ENCODE results near the gene RND1. TPM values are rescaled to one million over a fixed set of nuclear protein-coding genes. Genes with fewer than 3 reads are reported as not detected.

RND1 gene
- total and polyA plus RNA-seq, 7 experiments from 2014 or later = 0.17 to 13.5 (median 1.5) TPM

- Histone ChIP-seq H3K36me3 (ENCODE audit: control insufficient read depth in 2 of 3, insufficient read depth in 3 of 3, low read length in 3 of 3) (no peaks in the 10 kb centered on the region), H3K4me1 (ENCODE audit: control insufficient read depth in 2 of 2, insufficient read depth in 2 of 2, low read length in 2 of 2) (peaks cover 7 to 19% of the 10 kb centered on the region in 2 donors), H3K9me3 (ENCODE audit: control insufficient read depth in 2 of 3, low read length in 3 of 3) (no peaks in the 10 kb centered on the region), H3K27ac (ENCODE audit: low read depth, low read length) (no peak overlapping the region), H3K27me3 (ENCODE audit: control insufficient read depth in 2 of 2, insufficient read depth in 2 of 2, low read length in 2 of 2) (no peaks in the 10 kb centered on the region), H3K4me3 (ENCODE audit: low read length) (no peak overlapping the region)
- CTCF ChIA-PET = no interaction called here
- Mint-ChIP-seq H3K27me3 (peaks cover 0 to 30% (median 5%) of the 10 kb centered on the region in 5 donors), H3K4me3 (peak overlapping the region; percentile 83 to 95 (median 91)), H3K36me3 (peaks cover 0 to 3% (median 0%) of the 10 kb centered on the region in 5 donors), H3K27ac (peak overlapping the region in 4 of 9 donors; percentile 47 to 86 (median 69)), H3K9me3 (no peaks in the 10 kb centered on the region), H3K4me1 (peaks cover 18 to 39% (median 33%) of the 10 kb centered on the region in 7 donors)
- no peak for DNase-seq
- ATAC-seq = no peak
- intact Hi-C loops (cut with micrococcal nuclease) = loop anchor here in 1 of 2 donors (5.0 kb wide), 1 partner anchor 134 kb away; the partner anchor contains the start of gene KANSL2
- POLR2A ChIA-PET = interaction anchor here (1.5 to 2.1 kb wide), 2 partner anchors 15 to 36 kb away, joined by 3 to 9 read pairs; partner anchors contain the start of gene DDX23
These were observed 49.4 kb downstream of the RND1 start for GRCh38 chr12:48816143-48816854.

DNA sequence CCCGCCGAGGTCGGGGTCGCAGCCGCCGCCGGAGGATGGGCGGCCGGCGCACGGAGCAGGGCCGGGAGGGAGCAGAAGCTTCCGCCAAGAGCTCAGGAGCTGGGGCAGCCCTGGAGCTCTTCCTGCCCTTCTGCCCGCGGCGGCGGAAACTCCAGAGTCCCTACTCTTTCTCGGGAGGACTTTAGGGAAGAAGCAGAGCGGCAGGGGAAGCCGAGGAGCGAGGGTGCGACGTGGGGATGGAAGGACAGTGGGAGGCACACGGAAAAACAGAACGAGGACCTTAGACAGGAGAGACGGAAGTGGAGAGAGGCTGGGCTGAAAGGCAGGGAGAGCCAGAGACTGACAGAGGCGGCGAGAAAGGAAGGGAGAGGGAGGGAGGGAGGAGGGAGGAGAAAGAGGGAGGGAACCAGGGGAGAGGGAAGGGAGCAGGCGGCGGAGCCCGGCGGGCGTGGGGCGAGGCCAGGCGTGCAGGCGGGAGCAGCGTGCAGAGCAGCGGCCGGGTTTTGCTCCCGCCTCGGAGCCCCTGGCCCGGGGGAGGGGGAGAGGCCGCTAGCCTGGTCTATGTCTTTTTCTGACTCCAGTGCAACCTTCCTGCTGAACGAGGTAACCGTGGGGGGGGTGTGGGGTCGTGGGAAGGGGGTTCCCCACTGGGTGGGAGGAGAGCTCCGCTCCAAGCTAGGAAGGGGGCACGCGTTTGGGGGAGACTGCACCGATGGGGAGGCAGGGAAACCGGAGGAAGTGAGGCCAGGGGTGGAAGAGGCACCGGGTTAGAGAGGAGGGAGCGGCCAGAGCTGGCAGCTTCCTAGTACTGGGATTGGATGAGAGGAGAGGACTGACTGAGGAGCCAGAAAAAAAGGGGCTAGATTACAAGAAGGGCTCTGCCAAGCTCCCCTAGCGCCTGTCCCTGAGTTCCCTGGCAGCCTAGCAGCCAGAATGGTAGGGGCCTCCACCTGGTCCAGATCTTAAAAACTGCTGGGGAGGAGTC, 50.3 kb downstream of the RND1 start:
- POLR2A ChIA-PET = interaction anchor here (1.5 to 2.1 kb wide), 2 partner anchors 16 to 37 kb away, joined by 3 to 9 read pairs; partner anchors contain the start of gene DDX23
- H3K9me3 ChIP-seq (ENCODE audit: control insufficient read depth in 2 of 3, low read length in 3 of 3) = no peaks in the 10 kb centered on the region
- ATAC-seq (peak; percentile 41), DNase-seq (peak in 6 of 9 donors; percentile 18 to 55 (median 26))
- Mint-ChIP-seq H3K27ac (peak overlapping the region in 6 of 9 donors; percentile 20 to 85 (median 62)), H3K4me3 (peak overlapping the region; percentile 89 to 95 (median 91)), H3K4me1 (peaks cover 18 to 39% (median 33%) of the 10 kb centered on the region in 7 donors), H3K9me3 (no peaks in the 10 kb centered on the region), H3K36me3 (peaks cover 0 to 3% (median 0%) of the 10 kb centered on the region in 5 donors), H3K27me3 (peaks cover 0 to 28% (median 5%) of the 10 kb centered on the region in 5 donors)
- intact Hi-C loops (cut with micrococcal nuclease) = loop anchor here in 1 of 2 donors (1.0 to 5.0 kb wide), 3 partner anchors 19 to 133 kb away; partner anchors contain the start of genes DDX23 and KANSL2
- H3K27me3 ChIP-seq (ENCODE audit: control insufficient read depth in 2 of 2, insufficient read depth in 2 of 2, low read length in 2 of 2) = no peaks in the 10 kb centered on the region
- H3K36me3 ChIP-seq (ENCODE audit: control insufficient read depth in 2 of 3, insufficient read depth in 3 of 3, low read length in 3 of 3) = no peaks in the 10 kb centered on the region
- peak overlapping the region; percentile 30 for H3K27ac ChIP-seq (ENCODE audit: low read depth, low read length)
- peak overlapping the region; percentile 59 for H3K4me3 ChIP-seq (ENCODE audit: low read length)
- H3K4me1 ChIP-seq (ENCODE audit: control insufficient read depth in 2 of 2, insufficient read depth in 2 of 2, low read length in 2 of 2) = peaks cover 7 to 19% of the 10 kb centered on the region in 2 donors
- CTCF ChIA-PET = interaction anchor here (0.8 to 3.3 kb wide), 2 partner anchors 12 to 37 kb away, joined by 7 to 16 read pairs; partner anchors contain the start of gene DDX23

DNA sequence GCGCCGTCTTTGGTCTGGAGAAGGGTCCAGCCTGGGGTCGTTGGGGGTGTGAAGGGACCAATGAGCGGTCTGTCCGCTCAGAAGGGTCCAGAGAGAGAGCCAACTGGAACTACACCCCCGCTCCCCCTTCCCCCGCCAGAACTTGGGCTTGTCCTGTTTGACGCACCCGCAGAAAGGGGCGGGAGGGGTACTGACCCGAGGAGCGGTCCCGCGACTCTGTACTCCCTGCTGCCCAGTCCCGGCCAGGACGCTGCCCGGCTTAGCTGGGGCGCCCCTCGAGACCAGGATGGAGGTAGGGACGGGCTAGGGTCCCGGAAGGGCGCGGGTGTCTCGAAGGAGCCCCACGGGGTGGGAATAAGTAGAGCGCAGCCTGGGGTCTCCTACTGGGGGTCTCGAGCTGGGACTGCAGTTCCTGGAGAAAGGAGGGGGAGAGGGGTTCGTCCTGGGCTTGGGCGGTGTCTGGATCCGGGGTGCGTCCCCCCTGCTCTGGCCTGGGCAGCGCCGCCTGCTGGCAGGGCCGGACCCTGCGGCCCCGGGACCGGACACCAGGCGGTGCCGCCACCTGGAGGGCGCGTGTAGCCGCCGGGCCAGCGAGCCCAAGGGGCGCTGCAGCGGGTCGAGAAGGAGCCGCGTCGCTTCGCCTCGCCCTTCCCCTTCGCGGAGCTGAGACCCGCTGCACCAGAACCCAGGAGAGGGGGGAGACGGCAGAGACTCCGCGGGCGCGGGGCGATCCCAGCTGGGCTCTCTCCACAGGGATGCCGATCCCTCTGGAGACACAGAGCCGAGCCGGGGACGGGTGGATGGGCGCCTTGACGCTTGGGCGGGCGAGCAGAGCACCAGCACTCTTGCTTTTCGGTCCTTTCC, 51.2 kb downstream of the RND1 start:
- Mint-ChIP-seq H3K4me3 (peak overlapping the region; percentile 58 to 95 (median 91)), H3K27ac (peak overlapping the region in 4 of 9 donors; percentile 32 to 85 (median 66)), H3K27me3 (peaks cover 0 to 23% (median 5%) of the 10 kb centered on the region in 5 donors), H3K9me3 (no peaks in the 10 kb centered on the region), H3K4me1 (peaks cover 18 to 39% (median 33%) of the 10 kb centered on the region in 7 donors), H3K36me3 (peaks cover 0 to 3% (median 0%) of the 10 kb centered on the region in 5 donors)
- peak overlapping the region; percentile 59 for H3K4me3 ChIP-seq (ENCODE audit: low read length)
- peaks cover 7 to 19% of the 10 kb centered on the region in 2 donors for H3K4me1 ChIP-seq (ENCODE audit: control insufficient read depth in 2 of 2, insufficient read depth in 2 of 2, low read length in 2 of 2)
- ChIA-PET CTCF (interaction anchor here (0.6 to 3.3 kb wide), 4 partner anchors 13 to 848 kb away, joined by 3 to 16 read pairs (median 6); partner anchors contain the start of gene DDX23), POLR2A (interaction anchor here (1.5 to 2.1 kb wide), 2 partner anchors 17 to 38 kb away, joined by 3 to 9 read pairs; partner anchors contain the start of gene DDX23)
- H3K27ac ChIP-seq (ENCODE audit: low read depth, low read length) = no peak overlapping the region
- H3K27me3 ChIP-seq (ENCODE audit: control insufficient read depth in 2 of 2, insufficient read depth in 2 of 2, low read length in 2 of 2) = no peaks in the 10 kb centered on the region
- peak; percentile 18 to 93 (median 47) for DNase-seq
- H3K9me3 ChIP-seq (ENCODE audit: control insufficient read depth in 2 of 3, low read length in 3 of 3) = no peaks in the 10 kb centered on the region
- intact Hi-C loops (cut with micrococcal nuclease) = loop anchor here in 1 of 2 donors (1.0 to 5.0 kb wide), 3 partner anchors 18 to 132 kb away; partner anchors contain the start of genes DDX23 and KANSL2
- no peaks in the 10 kb centered on the region for H3K36me3 ChIP-seq (ENCODE audit: control insufficient read depth in 2 of 3, insufficient read depth in 3 of 3, low read length in 3 of 3)
- peak; percentile 86 for ATAC-seq

DNA sequence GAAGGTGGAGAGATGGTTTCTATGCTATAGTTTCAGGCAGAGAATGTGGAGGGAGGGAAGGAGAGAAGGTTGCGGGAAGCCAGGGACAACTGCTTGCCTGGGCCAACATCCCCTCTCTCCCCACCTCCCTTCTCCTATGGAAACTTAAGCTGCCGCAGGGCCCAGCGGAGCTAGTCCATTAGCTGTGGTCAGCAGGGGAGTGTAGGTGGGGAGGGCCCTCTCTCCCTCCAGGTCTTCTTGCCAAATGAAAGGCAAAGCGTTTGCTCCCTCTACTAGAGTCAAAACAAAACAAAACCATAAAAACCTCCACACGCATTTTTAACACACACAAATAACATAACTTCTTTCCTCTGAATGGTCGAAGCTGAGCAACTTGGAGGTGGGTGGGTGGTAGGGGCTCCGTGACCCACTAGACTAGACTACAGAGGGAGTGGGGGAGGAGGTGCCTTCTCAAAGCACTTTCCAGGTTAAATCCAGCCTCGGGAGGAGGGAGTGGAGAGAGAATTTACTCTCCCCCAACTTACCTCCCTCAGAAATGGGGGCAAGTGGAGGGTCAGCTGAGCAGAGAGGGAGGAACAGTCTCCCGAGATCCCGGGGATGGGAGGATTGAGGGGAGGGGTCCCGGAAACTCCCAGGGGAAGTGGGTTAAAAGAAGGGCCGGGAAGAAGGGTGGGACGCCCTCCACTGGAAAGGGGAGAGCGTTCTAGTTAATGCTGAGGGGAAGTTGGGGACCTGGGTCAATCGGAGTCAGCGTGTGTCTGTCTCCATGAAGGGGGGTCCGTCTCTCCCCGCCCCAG, 52.0 kb downstream of the RND1 start:
- intact Hi-C loops (cut with micrococcal nuclease) = loop anchor here in 1 of 2 donors (2.0 kb wide), 1 partner anchor 17 kb away; no protein-coding TSS in a partner anchor
- H3K36me3 Mint-ChIP-seq = peaks cover 0 to 3% (median 0%) of the 10 kb centered on the region in 5 donors
- no peaks in the 10 kb centered on the region for H3K9me3 Mint-ChIP-seq
- H3K27ac Mint-ChIP-seq = peak overlapping the region in 5 of 9 donors; percentile 43 to 71 (median 67)
- H3K27me3 ChIP-seq (ENCODE audit: control insufficient read depth in 2 of 2, insufficient read depth in 2 of 2, low read length in 2 of 2) = no peaks in the 10 kb centered on the region
- H3K36me3 ChIP-seq (ENCODE audit: control insufficient read depth in 2 of 3, insufficient read depth in 3 of 3, low read length in 3 of 3) = no peaks in the 10 kb centered on the region
- H3K9me3 ChIP-seq (ENCODE audit: control insufficient read depth in 2 of 3, low read length in 3 of 3) = no peaks in the 10 kb centered on the region
- ChIA-PET POLR2A (no interaction called here), CTCF (interaction anchor here (0.6 to 3.3 kb wide), 4 partner anchors 21 to 848 kb away, joined by 3 to 16 read pairs (median 4); partner anchors contain the start of genes DDX23 and TROAP)
- H3K4me1 ChIP-seq (ENCODE audit: control insufficient read depth in 2 of 2, insufficient read depth in 2 of 2, low read length in 2 of 2) = peaks cover 7 to 19% of the 10 kb centered on the region in 2 donors
- ATAC-seq (no peak), DNase-seq (no peak)
- H3K4me1 Mint-ChIP-seq = peaks cover 18 to 35% (median 27%) of the 10 kb centered on the region in 7 donors
- no peak overlapping the region for H3K27ac ChIP-seq (ENCODE audit: low read depth, low read length)
- H3K4me3 Mint-ChIP-seq = peak overlapping the region; percentile 52 to 95 (median 90)
- H3K27me3 Mint-ChIP-seq = peaks cover 0 to 16% (median 5%) of the 10 kb centered on the region in 5 donors
- H3K4me3 ChIP-seq (ENCODE audit: low read length) = peak overlapping the region; percentile 59

DNA sequence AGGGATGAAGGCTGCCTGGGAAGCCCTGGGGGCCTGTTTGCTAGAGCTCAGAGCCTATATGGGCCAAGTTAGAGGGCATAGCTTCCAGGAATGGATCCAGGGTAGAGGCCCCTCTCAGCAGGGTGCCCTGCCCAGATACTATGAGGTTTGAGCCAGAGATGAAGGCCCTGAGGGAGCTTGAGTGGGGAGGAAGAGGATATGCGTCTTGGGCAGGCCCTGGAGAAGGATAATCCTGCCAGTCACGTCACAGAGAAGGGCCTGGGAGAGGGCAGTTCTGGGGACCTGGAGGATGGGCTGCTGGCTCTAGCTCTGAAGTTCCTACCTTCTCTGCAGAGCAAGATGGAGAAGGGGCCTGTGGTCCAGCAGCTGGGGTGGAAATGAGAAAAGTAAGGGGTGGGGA, 53.3 kb downstream of the RND1 start:
- no peak for DNase-seq
- ChIA-PET CTCF (interaction anchor here (0.6 to 3.3 kb wide), 2 partner anchors 40 to 76 kb away, joined by 5 to 16 read pairs; partner anchors contain the start of gene DDX23), POLR2A (no interaction called here)
- Mint-ChIP-seq H3K4me1 (peaks cover 18 to 28% (median 21%) of the 10 kb centered on the region in 7 donors), H3K4me3 (peak overlapping the region in 7 of 10 donors; percentile 3 to 81 (median 46)), H3K36me3 (peaks cover 0 to 3% (median 0%) of the 10 kb centered on the region in 5 donors), H3K27ac (peak overlapping the region in 6 of 9 donors; percentile 9 to 67 (median 42)), H3K9me3 (no peaks in the 10 kb centered on the region), H3K27me3 (peaks cover 0 to 12% (median 5%) of the 10 kb centered on the region in 5 donors)
- no peaks in the 10 kb centered on the region for H3K27me3 ChIP-seq (ENCODE audit: control insufficient read depth in 2 of 2, insufficient read depth in 2 of 2, low read length in 2 of 2)
- intact Hi-C loops (cut with micrococcal nuclease) = no loop called here
- peaks cover 4 to 12% of the 10 kb centered on the region in 2 donors for H3K4me1 ChIP-seq (ENCODE audit: control insufficient read depth in 2 of 2, insufficient read depth in 2 of 2, low read length in 2 of 2)
- H3K27ac ChIP-seq (ENCODE audit: low read depth, low read length) = no peak overlapping the region
- no peaks in the 10 kb centered on the region for H3K9me3 ChIP-seq (ENCODE audit: control insufficient read depth in 2 of 3, low read length in 3 of 3)
- H3K36me3 ChIP-seq (ENCODE audit: control insufficient read depth in 2 of 3, insufficient read depth in 3 of 3, low read length in 3 of 3) = no peaks in the 10 kb centered on the region
- no peak for ATAC-seq
- H3K4me3 ChIP-seq (ENCODE audit: low read length) = no peak overlapping the region
